Hepatocyte (in vitro differentiated cells): ENCODE results near the gene THSD7B.

Experiments
- CTCF ChIP-seq: fragments of 200-600 bp; sonication (generic); IDR thresholded peaks from 2 replicates; pipeline ENCODE4 v1.5.1; 2016; ENCODE audit warnings: antibody characterized with exemption, mild to moderate bottlenecking; ENCODE audit not compliant: poor library complexity
- EZH2 ChIP-seq: fragments of 200-600 bp; sonication (generic); IDR thresholded peaks from 2 replicates; pipeline ENCODE4 v1.6.1; 2016; ENCODE audit warnings: antibody characterized with exemption, mild to moderate bottlenecking, borderline replicate concordance
- EZH2phosphoT487 ChIP-seq: fragments of 200-600 bp; sonication (generic); IDR thresholded peaks from one replicate; pipeline ENCODE4 v1.6.1; 2018; ENCODE audit warnings: antibody characterized with exemption, mild to moderate bottlenecking, low read depth, moderate library complexity; ENCODE audit not compliant: unreplicated experiment, severe bottlenecking

DNA sequence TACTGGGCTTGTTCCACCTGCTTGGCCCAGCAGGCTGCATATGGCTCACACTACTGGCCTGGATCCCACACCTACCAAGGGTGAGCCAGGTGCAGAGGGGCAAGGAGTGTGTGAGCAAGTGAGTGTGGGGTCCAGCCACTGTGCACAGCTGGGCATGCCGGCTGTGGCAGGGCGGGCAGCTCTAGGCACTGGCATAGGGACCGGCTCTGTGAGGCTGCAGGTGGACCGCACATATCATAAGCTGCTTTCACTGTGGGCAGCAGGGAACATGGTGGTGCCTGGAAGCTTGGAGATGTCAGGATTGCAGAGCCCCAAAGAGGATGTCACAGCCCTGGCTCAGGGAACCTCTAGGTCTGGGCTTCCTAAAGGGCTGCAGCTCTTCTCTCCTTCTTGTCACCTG, 154.3 kb downstream of the THSD7B start:
- TF ChIP-seq EZH2phosphoT487 (no peak), CTCF (no peak), EZH2 (no peak)
